ENCODE results near the gene GPR139.

The GPR139 gene

DNA sequence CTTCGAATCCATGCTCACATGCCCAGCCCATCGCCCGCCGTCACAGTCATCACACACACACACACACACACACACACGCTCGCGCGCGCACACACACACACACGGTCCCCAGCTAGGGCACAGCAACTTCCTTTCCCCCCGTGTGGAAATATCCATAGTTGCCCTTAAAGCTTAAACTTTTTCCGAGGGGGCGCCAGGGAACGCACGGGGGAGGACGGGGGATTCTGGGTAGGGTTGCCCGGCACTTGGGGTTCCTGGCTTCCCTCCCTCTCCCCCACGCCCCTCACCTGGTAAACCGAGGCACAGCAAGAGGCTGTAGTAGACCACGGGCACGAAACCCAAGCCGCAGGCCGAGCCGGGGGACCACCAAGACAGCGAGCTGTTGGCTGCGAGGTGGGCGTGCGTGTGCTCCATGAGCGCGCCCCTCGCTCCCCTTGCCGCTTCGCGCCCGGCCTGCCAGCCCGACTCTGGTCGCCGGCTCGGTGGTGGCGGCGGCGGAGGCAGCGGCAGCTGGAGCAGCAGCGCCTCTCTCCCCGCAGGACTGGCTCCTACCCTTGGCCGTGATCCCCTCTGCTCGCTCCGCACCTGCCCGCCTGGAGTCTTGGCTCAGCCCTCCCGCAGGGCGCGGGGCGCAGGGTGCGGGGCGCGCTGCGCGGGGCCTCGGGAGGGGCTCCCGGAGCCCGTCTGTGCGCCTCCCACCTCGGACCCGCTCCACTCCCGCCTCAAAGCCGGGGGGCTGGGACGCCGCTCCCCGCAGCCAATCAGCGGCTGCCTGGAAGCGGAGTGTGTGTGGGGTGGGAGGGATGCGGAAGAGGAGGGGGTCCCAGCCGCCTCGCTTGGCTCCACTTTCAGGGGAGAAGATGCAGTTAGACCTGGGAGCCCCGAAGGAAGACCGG, at the start of gene GPR139:
GPR139 (minus strand) TSS at position 688 of the 896 bp plus-strand sequence; CDS start at position 414, 274 bp downstream.
- DNase-seq (ENCODE audit: low read depth, low spot score) = no peak

DNA sequence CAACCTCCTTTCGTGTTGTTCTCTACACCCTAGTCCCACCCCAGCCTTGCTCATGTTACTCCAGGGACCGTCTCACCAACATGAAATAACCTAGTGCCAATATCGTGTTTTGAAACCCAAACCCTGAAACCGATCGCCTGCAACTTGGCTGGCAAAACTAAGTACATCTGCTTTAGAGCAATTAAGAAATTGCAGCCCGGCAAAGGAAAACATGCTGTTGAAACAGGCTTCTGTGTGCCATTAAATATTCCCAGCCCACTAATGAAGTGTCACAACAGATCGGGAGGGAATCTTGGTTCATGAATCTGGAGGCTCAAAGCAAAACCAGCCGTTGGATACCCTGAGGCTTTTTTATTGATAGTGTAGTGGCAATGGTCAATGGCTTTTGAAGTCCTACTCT, 48.3 kb upstream of the GPR139 start:
- DNase-seq (ENCODE audit: low read depth, low spot score) = no peak

DNA sequence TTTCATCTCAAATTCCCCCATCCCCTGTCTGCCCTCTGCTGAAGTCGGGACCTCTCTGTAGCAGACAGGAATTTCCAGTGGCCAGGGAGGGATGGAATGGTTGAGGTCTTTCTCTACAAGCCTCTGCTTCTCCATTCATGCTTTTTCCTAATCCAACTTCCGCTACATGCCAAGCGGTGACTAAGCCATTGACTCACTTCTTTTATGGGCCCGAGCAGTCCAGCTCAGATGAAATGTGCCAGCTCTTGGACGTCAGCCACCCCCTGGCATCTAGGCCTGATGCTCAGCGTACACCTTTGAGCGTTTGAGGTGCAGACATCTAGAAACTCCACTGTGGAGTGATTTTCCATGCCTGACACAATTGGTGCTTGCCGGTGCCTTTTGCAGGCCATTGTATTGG, 40.7 kb upstream of the GPR139 start:
- DNase-seq (ENCODE audit: low read depth, low spot score) = no peak

DNA sequence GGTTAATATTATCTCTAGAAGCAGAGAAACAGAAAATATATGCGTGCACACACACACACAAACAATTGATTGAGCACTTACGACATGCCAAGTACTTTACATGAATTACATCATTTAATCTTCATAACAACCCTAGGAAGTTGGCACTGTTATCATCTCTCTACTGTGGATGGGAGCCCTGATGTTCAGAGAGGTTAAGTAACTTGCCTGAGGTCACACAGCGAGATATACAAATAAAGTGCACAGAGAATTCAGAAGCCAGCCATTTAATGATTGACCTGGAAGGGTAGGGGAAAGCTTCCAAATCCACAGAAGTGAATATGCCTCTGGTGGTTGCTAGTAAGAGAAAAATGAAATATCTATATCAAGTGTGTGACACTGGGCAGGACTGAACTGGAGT, 37.5 kb upstream of the GPR139 start:
- no peak for DNase-seq (ENCODE audit: low read depth, low spot score)

DNA sequence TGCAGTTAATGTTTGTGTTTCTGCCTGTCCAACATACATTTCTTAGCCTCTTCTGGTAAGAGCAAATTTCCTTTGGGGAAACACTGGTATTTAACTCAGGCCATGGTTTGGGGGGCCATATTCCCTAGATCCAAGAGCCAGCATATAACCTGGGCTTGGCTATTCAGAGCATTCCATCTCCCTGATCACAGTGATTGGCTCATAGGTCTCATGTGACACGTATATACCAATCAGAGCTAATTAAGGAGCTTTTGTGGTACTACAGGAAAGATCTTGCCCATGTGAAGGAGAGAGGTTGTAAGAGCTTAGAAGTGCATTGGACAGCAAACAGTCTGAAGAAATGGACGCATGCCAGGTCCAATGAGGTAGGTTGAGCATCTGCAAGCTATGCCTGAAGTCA, 33.4 kb upstream of the GPR139 start:
- no peak for DNase-seq (ENCODE audit: low read depth, low spot score)

DNA sequence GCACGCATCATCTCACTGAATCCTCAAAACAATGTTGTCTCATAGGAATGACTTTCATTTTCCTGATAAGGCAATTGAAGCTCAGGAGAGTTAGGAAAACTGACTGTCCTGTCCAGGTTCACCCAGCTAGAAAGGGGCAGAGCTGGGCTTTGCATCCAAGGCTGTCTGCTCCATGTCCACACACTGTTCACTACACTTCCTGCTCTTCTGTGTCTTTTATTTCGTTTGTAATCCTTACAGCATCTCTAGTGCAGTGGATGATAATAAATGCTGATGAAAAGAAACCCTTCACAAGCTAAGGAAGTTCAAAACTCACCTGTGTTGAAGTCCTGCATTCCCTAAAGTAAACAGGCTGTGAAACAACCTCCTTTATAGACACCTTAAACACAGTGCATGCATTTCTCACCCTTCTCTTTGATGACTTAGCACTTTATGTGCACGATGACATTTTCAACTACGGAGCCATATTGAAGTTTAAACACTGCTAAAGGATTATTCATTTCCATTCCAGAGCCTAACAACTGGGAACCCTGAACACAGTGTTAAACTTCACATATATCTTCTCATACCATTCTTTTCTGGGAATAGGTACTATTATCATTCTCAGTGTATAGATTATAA, 31.0 kb upstream of the GPR139 start:
- DNase-seq (ENCODE audit: low read depth, low spot score) = no peak

DNA sequence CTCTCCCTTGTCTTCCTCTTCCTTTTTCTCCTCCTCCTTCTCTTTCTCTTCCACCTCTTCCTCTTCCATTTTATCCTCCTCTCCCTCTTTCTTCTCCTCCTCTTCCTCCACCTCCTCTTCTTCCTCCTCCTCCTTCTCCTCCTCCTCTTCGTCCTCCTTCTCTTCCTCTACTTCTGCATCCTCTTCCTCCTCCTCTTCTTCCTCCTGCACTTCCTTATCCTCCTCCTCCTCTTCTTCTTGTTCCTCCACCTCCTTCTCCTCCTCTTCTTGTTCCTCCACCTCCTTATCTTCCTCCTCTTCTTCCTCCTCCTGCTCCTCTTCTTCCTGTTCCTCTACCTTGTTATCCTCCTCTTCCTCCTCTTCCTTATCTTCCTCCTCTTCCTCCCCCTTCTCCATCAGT, 28.8 kb upstream of the GPR139 start:
- DNase-seq (ENCODE audit: low read depth, low spot score) = no peak

DNA sequence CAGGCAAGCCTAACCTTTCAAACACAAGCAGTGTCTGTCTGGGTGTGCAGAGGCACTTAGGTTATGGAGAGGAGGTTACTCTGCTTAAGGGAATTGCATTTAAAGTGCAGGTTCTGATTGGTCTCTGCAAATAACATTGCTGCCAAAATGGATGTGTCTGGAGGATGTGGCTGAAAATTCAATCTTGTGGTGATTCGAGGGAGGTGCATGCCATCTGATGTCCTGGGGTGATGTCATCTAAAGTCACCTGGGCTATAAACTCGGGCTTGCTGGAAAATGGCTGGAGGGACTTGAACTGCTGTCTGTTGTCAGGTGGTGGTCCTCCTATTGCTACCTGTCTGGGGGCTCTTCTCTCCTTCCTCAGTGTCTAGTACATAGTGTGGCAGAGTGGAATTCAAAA, 28.3 kb upstream of the GPR139 start:
- DNase-seq (ENCODE audit: low read depth, low spot score) = no peak

DNA sequence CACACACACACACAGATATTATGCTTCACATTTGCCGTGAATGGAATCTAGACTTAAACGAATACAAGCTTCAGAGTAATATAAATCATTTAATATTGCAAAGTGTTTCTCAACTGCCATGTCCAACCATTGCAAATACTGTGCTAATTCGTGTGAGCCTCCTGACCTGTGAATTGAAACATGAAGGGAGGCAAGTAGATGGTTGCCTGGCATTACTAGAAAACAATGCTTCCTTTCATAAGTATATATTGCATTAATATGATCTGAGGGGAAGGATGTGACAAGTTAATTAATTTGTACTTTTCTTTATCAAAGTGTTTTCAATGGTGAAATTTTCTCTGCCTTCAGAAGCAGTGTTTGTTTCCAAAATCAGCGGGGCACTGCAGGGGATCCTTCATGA, 25.7 kb upstream of the GPR139 start:
- DNase-seq (ENCODE audit: low read depth, low spot score) = no peak

DNA sequence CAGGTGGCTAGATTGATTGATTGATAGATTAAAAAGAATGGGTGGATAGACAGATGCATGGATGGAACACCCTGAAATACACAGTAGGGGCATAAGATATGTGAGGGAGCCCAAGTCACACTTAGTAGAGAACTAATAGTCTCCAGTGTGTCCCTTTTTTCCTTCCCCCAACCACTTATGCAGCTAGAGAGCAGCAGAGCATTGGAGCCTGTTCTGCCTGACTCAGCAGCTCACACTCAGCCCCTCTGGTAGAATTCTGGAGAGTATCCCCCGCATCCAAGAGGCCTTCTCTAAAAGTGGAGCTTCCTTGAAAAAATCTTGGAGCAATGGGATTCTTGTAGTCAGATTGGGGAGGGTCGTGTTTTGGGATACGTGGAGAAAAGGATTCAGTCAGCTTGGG, 20.5 kb upstream of the GPR139 start:
- DNase-seq (ENCODE audit: low read depth, low spot score) = no peak

DNA sequence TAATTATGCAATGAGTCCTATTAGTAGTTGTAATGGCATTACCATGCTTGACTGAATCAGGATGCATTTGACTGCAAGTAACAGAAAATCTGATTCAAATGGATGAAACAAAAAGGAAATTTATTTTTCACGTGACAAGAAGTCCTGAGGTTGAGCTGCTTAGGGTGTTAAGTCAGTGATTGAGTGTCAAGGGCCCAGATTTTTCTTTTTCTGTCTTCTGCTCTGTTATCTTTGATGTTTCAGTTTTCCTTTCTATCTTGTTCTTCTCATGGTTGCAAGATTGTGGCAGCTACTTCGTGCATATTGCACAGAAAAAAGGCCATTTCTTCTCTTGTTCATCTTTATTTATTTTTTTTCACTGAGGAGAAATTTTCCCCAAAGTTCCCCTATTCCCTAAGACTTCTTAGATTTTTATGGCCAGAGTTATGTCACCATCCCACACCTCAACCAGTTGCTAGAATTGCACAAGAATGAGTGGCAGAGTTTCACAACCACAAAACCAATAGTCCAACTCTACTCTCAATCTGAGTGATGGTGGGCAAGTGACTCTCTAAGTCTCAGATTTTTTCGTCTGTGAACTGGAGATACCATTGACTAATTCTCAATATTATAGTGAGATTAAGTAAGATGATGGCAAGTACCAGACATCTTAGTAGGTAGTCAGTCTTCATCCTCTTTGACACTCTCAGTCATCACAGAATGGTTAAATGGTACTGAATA, 15.7 kb upstream of the GPR139 start:
- no peak for DNase-seq (ENCODE audit: low read depth, low spot score)

DNA sequence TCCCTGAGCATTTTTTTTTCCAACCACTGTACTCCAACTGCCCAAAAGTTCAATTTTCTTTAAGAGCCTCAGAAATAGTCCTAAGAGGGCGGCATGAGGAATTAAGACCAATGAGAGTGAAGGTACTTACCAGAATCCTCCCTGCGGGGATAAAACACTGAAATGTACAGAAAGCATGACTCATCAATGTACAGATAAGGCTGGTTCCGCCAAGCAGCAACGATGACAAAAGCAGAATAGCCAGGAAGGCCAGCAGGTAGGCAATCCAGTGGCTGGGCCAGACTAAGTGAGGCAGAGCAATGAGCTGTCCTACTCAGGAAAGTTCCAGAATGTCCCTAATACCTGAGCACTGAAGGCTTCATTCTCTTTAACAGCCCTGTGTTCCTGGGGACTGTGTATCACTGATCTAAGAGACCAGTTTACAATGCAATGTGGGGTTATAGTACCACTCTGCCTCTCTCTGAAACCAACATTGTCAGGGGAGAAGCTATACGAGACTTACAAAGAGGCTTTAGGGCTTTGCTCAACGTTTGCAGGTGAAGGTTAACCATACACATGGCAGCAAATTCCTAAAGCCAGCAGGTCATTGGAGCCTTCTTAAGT, 11.0 kb upstream of the GPR139 start:
- no peak for DNase-seq (ENCODE audit: low read depth, low spot score)

DNA sequence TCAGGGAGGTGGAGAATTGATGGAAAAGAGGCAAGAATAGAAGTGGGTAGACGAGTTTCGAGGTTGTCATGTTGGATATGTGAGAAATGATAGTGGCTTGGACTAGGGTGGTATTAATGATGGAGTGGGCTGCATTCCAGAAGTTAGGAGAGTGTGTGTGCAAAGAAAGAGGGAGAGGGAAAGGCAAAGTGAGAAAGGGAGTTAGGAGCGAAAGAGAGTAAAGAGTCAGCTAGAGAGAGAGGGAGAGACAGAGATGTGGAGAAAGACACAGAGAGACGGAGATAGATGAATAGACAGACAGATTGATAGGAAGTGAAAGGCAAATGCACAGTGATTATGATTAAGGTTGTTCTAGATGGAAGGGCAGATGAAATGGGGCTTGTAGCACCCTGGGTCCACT, 5.4 kb upstream of the GPR139 start:
- no peak for DNase-seq (ENCODE audit: low read depth, low spot score)

DNA sequence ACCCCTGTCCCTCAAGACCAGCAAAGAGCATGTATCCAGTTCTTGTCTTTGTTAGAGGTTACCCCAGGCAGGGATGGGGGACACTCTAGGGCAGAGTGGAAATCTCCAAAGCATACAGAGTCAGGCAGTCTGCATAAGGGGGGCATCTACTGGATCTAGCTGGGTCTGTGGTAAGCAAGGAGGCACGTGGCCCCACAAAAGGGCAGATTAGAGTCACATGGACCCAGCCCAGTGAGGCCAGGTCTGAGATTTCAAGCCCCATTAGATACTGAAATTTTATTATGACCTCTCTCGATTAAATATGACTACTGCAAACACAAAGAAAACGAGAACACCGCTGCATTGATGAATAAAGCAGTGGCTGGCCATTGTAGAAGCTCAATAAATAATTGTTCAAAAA, 1.6 kb upstream of the GPR139 start:
- DNase-seq (ENCODE audit: low read depth, low spot score) = no peak

DNA sequence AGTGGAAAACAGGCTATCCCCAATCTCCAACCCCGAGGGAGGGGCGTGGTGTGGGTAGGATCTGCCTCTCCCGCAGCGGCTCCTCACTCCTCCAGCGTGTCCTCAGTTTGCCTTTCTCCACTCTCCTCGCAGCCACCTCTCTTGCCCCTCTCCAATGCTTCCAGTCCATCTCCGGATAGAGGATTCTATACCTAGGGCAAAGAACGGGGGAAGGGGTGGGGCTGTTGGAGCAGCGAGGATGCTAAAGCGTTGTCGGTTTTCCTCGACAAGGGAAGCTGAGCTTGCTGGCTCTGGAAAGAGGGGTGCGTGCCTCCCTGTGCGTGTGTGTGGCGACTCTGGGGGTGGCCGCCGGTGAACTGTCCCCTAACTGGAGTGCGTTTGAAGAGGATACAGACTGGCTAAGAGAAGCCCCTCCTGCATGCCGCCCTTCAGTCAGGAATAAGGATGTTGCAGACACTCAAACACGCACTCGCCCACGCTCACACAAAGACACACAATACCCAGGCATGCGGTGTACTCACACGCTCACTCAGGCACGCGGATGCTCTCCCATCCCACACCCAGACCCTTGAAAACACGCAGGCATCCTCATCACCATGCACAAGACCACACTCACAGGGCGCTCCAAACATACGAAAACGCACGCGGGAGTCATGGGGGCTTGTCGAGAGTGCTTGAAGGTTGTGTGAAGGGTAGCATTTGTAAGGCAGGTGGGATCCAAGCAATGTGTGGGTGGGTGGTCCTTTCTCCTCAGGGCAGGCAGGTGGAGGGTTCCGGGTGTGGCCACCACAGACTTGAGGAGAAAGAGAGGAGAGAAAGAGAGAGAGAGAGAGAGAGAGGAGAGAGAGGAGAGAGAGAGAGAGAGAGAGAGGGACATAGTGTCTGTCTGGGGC, 655 bp upstream of the GPR139 start:
- no peak for DNase-seq (ENCODE audit: low read depth, low spot score)

DNA sequence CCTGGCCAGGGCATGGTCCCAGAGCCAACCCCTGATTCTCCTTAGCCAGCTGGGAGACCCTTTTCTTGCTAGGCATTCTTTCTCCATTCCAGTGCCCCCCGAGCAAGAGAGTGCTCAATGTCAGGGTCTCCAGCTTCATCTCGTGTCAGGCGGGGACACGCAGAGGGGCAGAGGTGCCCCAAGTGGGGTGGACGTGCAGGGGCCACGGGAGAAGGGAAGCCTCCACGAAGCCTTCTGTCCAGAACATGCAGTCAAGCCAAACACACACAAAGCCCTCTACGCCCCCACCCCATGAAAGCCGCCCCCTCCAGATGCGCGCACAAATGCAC, 852 bp downstream of the GPR139 start:
- DNase-seq (ENCODE audit: low read depth, low spot score) = no peak

DNA sequence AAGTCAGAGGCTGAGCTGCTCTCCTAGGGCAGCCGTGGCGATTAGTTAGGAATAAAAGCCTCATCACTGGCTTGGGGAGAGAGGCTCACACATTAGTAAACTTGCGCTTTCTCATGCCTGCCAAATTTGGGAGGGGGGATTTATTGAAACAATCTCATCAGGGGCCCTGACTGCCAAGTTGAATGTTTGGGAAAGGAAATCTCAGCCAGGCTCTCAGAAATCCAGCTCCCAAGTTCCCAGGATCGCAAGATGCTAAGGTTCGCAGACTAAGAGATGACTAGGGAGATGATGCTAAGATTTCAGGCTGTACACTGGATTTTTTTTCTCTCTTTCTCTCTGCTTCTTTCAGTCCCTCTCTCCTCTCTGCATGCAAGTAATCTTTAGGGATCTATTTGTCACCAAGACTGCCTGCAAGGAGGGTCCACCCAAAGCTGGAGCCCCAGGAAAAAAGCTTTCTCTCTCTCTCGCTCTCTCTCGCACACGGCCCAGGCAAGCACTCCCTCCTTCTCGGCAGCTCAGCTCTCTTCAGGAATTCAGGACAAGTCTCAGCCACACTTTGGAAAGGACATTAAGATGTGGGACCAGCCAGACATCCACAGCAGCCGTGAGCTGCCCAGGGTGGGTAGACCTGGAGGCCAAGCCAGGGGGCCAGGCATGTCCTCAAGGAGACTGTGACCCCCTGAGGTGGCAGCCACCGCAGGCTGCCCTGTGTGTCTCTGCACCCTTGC, 1.4 kb downstream of the GPR139 start:
- no peak for DNase-seq (ENCODE audit: low read depth, low spot score)

DNA sequence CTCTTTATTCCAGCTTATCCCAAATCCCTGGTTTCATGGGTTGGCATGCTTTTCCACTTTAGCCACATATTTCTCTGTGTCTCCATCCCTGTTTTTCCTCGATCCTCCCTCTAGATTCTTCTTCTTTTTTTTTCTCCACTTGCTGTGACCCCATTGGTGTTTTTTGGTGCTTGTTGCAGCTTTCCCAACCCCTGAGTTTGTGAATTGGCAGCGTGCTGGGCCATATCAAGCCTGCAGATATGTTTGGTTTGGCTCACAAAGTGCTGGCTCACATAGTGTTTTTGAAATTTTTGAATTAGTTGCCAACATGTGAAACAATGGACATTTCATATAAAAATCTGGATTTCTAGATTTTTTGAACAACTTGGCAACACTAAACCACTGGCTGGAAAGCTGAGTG, 8.8 kb downstream of the GPR139 start:
- no peak for DNase-seq (ENCODE audit: low read depth, low spot score)

DNA sequence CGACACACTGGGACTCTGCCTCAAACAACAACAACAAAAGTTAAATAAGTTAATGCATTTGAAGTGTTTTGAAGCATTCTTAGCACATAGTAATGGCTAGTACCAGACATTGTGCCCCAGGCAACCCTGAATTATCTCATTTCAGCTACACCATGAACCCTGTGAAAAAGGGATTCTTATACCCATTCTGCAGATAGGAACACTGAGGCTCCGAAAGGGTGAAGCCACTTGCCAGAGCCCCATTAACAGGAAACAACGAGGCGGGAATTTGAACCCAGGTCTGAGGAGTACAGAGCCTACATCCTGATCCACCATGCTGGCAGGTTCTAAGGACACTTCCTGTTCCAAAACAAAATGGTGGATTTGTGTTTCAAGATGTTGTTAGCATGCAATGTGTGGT, 9.2 kb downstream of the GPR139 start:
- DNase-seq (ENCODE audit: low read depth, low spot score) = no peak

DNA sequence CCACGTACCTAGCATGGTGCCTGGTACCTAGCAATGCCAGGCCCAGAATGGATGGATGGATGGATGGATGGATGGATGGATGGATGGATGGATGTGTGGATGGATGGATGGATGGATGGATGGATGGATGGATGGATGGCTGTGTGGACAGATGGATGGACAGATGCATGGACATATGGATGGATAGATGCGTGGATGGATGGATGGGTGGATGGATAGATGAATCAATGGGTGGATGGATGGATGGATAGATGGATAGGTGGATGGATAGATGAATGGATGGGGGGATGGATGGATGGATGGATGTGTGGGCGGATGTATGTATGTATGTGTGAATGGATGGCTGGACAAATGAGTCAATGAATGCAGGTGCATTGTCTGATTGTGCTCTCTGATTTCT, 12.6 kb downstream of the GPR139 start:
- DNase-seq (ENCODE audit: low read depth, low spot score) = no peak

DNA sequence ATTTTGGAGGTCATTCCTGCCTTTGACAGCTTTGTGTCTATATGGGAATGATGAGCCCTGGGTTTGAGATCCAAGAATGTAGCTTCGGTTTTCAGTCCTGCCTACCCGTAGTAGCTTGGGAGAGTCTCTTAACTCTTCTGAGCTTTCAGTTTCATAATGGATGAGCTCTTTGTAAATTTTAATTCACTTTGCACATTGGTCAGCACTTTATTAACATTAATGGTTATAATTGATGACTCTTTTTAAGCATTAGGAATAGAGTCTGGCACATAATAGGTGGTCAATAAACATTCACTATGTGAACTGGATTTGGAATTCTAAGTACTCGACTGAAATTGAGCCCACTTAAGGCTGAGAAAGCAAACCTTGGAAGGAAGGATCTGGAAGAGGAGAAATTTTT, 17.3 kb downstream of the GPR139 start:
- no peak for DNase-seq (ENCODE audit: low read depth, low spot score)
